GM12872 (cell line): ENCODE measurements around the gene TPBGL.

Experiments
- CTCF ChIP-seq: IDR thresholded peaks from 3 replicates; pipeline ENCODE4 v1.5.1; 2011; ENCODE audit warnings: low read depth, mild to moderate bottlenecking, low read length, moderate library complexity; ENCODE audit not compliant: insufficient read depth

Gene TPBGL

GRCh38 chr11:75240311-75241035, at the start of gene TPBGL:
Gene TPBGL, plus strand, starts transcription at chr11:75240774. Its CDS starts 276 bp downstream, at chr11:75241050.
- no peak for TF ChIP-seq CTCF

GRCh38 chr11:75191330-75191717, 49.2 kb upstream of the TPBGL start:
- TF ChIP-seq CTCF = no peak

- no peak for TF ChIP-seq CTCF
These were observed 47.3 kb upstream of the TPBGL start for GRCh38 chr11:75193271-75193670.

- TF ChIP-seq CTCF = no peak
These were observed 46.9 kb upstream of the TPBGL start for GRCh38 chr11:75193711-75194110.

GRCh38 chr11:75194147-75194546, 46.4 kb upstream of the TPBGL start:
- no peak for TF ChIP-seq CTCF

- no peak for TF ChIP-seq CTCF
These were observed 45.2 kb upstream of the TPBGL start for GRCh38 chr11:75195167-75195962.

- no peak for TF ChIP-seq CTCF
These were observed 44.1 kb upstream of the TPBGL start for GRCh38 chr11:75196426-75196825.
